ENCODE data around the gene MMP14. TPM values are rescaled to one million over a fixed set of nuclear protein-coding genes. Genes with fewer than 3 reads are reported as not detected.

MMP14 gene
- total RNA-seq, 1 experiment from 2014 or later, result 17.8 TPM

DNA sequence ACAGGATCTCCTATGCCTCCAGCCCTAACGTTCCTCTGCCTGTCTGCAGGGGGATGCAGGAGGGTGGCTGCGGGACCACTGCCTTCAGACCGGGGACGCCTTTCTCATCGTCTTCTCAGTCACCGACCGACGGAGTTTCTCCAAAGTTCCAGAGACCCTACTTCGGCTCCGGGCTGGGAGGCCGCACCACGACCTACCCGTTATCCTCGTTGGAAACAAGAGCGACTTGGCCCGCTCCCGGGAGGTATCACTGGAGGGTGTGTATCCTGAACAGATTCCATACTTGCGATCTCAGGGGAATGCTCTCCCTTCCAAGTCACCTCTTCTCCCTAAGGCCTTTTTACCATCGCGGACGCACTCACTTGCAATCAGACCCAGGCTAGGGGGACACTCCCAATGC lies 49.6 kb downstream of the MMP14 start:
- intact Hi-C loops (cut with micrococcal nuclease), result loop anchor here (1.0 kb wide), 1 partner anchor 14 kb away; no protein-coding TSS in a partner anchor
- Histone ChIP-seq H2AFZ (ENCODE audit: low read depth, low read length, poor library complexity, severe bottlenecking) (peak overlapping the region; percentile 61), H4K20me1 (ENCODE audit: insufficient read depth) (no peaks in the 10 kb centered on the region), H3K9me3 (ENCODE audit: control insufficient read depth in 1 of 2, insufficient read depth in 1 of 2, low read depth in 1 of 2, low read length in 2 of 2) (no peaks in the 10 kb centered on the region), H3K36me3 (ENCODE audit: control insufficient read depth in 1 of 2, insufficient read depth in 2 of 2, low read length in 2 of 2) (no peaks in the 10 kb centered on the region), H3K27ac (ENCODE audit: low read depth, low read length) (peak overlapping the region; percentile 93), H3K27me3 (ENCODE audit: insufficient read depth, low read length) (no peaks in the 10 kb centered on the region), H3K79me2 (ENCODE audit: insufficient read depth, low read length) (no peaks in the 10 kb centered on the region; the same call in 1 of the 2 replicates), H3K4me3 (replicated peaks in 1 of 2; ENCODE audit: low read depth in 1 of 2, low read length in 2 of 2) (peak overlapping the region; percentile 60 to 68), H3K9ac (ENCODE audit: low read length) (peak overlapping the region; percentile 72), H3K4me1 (ENCODE audit: control insufficient read depth in 1 of 2, insufficient read depth in 2 of 2, low read length in 2 of 2) (peaks cover 31 to 43% of the 10 kb centered on the region in 2 experiments), H3K4me2 (ENCODE audit: low read length) (peak overlapping the region; percentile 79), H3K9me2 (ENCODE audit: insufficient read depth) (no peaks in the 10 kb centered on the region)
- RAD21 ChIA-PET (ENCODE audit: low non-redundant PET in 1 of 2, low total read pairs in 2 of 2, uncharacterized antibody in 2 of 2, unreplicated experiment in 2 of 2), result no interaction called here
- POLR2A ChIA-PET, result interaction anchor here (1.0 to 1.2 kb wide), 2 partner anchors 13 to 15 kb away, joined by 3 to 5 read pairs; partner anchors contain the start of gene LRP10
- DNase-seq (ENCODE audit: low read depth, low spot score), result no peak
- TSS peak; percentile 69 for BruUV-seq (replicated peaks)
- no peak for TF ChIP-seq EGR1 (IDR thresholded peaks at IDR 0.05; ENCODE audit: low read depth)
- no peak for TF ChIP-seq SRF (IDR thresholded peaks at IDR 0.05; ENCODE audit: low read depth)
- no peak for TF ChIP-seq TCF7L2 (IDR thresholded peaks at IDR 0.05; ENCODE audit: borderline replicate concordance, extremely low read depth, insufficient read depth, insufficient read length)
- TF ChIP-seq JUND (IDR thresholded peaks at IDR 0.05), result no peak
- no peak for TF ChIP-seq ELF1 (IDR thresholded peaks at IDR 0.05; ENCODE audit: borderline replicate concordance, low read depth)
- no peak for TF ChIP-seq POLR2A (IDR thresholded peaks at IDR 0.05; ENCODE audit: borderline replicate concordance, extremely low read depth, insufficient read depth, insufficient read length)
- no peak for TF ChIP-seq YY1 (IDR thresholded peaks at IDR 0.05; ENCODE audit: extremely low read depth, insufficient replicate concordance, low read depth, low read length)
- TF ChIP-seq EZH2phosphoT487 (IDR thresholded peaks at IDR 0.05; ENCODE audit: borderline replicate concordance), result no peak
- TF ChIP-seq, protein P1, sequence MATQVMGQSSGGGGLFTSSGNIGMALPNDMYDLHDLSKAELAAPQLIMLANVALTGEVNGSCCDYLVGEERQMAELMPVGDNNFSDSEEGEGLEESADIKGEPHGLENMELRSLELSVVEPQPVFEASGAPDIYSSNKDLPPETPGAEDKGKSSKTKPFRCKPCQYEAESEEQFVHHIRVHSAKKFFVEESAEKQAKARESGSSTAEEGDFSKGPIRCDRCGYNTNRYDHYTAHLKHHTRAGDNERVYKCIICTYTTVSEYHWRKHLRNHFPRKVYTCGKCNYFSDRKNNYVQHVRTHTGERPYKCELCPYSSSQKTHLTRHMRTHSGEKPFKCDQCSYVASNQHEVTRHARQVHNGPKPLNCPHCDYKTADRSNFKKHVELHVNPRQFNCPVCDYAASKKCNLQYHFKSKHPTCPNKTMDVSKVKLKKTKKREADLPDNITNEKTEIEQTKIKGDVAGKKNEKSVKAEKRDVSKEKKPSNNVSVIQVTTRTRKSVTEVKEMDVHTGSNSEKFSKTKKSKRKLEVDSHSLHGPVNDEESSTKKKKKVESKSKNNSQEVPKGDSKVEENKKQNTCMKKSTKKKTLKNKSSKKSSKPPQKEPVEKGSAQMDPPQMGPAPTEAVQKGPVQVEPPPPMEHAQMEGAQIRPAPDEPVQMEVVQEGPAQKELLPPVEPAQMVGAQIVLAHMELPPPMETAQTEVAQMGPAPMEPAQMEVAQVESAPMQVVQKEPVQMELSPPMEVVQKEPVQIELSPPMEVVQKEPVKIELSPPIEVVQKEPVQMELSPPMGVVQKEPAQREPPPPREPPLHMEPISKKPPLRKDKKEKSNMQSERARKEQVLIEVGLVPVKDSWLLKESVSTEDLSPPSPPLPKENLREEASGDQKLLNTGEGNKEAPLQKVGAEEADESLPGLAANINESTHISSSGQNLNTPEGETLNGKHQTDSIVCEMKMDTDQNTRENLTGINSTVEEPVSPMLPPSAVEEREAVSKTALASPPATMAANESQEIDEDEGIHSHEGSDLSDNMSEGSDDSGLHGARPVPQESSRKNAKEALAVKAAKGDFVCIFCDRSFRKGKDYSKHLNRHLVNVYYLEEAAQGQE (IDR thresholded peaks at IDR 0.05; ENCODE audit: low read depth), result no peak
- TF ChIP-seq, protein P2, sequence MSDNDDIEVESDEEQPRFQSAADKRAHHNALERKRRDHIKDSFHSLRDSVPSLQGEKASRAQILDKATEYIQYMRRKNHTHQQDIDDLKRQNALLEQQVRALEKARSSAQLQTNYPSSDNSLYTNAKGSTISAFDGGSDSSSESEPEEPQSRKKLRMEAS (IDR thresholded peaks at IDR 0.05), result no peak
- TF ChIP-seq CBX3 (IDR thresholded peaks at IDR 0.05; ENCODE audit: low read depth), result no peak
- no peak for TF ChIP-seq ZFX (IDR thresholded peaks at IDR 0.05)
- TF ChIP-seq RAD21 (IDR thresholded peaks at IDR 0.05; ENCODE audit: low read depth), result no peak
- no peak for TF ChIP-seq FOSL1 (IDR thresholded peaks at IDR 0.05; ENCODE audit: low read depth)
- no peak for TF ChIP-seq POLR2AphosphoS5 (IDR thresholded peaks at IDR 0.05; ENCODE audit: low read depth, low read length)
- TF ChIP-seq, protein P3, sequence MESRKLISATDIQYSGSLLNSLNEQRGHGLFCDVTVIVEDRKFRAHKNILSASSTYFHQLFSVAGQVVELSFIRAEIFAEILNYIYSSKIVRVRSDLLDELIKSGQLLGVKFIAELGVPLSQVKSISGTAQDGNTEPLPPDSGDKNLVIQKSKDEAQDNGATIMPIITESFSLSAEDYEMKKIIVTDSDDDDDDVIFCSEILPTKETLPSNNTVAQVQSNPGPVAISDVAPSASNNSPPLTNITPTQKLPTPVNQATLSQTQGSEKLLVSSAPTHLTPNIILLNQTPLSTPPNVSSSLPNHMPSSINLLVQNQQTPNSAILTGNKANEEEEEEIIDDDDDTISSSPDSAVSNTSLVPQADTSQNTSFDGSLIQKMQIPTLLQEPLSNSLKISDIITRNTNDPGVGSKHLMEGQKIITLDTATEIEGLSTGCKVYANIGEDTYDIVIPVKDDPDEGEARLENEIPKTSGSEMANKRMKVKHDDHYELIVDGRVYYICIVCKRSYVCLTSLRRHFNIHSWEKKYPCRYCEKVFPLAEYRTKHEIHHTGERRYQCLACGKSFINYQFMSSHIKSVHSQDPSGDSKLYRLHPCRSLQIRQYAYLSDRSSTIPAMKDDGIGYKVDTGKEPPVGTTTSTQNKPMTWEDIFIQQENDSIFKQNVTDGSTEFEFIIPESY (IDR thresholded peaks at IDR 0.05; ENCODE audit: extremely low read depth, insufficient replicate concordance, low read length), result no peak
- CTCF ChIA-PET, result interaction anchor here (1.0 to 7.0 kb wide), 3 partner anchors 14 to 316 kb away, joined by 3 to 51 read pairs (median 6); partner anchors contain the start of gene LRP10
- no peak for ATAC-seq
